K562 (cell line): ENCODE results near the gene LRRC71. TPM values are rescaled to one million over a fixed set of nuclear protein-coding genes. Genes with fewer than 3 reads are reported as not detected.
A peak's percentile ranks its signal among the peaks of the same experiment; 100 is the strongest.

Source experiments
- ATAC-seq: fragments of 200-7000 bp; cut with Tn5 transposase; 3 replicates; pipeline ENCODE4 v1.9.1; 2020; ENCODE audit warnings: moderate library complexity
- BruUV-seq: library from RNA; stranded (reverse); fragments of 400-500 nt; replicated peaks from 2 replicates; lab custom pipeline; 2021; lab: Mats Ljungman, UMichigan
- CTCF ChIA-PET: fragments of 300-600 bp; formaldehyde crosslinking; extraction: SDS; loops from one replicate; lab custom pipeline; 2021; ENCODE audit warnings: low intra/inter-chr PET ratio; lab: Yijun Ruan, JAX
- POLR2A ChIA-PET: fragments of 300-600, 350-650 bp; sonication (Branson Sonifier 250); formaldehyde crosslinking; extraction: SDS; loops from one replicate; lab custom pipeline; 2021; ENCODE audit warnings: antibody characterized with exemption, inconsistent platforms; lab: Yijun Ruan, JAX
- DNase-seq, 4 experiments: peaks; one replicate each; pipeline versions ENCODE4 v3.0.0 to v3.0.0-alpha.2; 2011 to 2018; ENCODE audit warnings: low spot score in 3 of 4, mixed read lengths in 3 of 4; ENCODE audit errors: extremely low read depth in 1 of 4
- FAIRE-seq: peaks from 2 replicates; lab custom pipeline; 2011; peaks lifted over from hg19 to GRCh38; lab: Jason Lieb, UNC
- H2AFZ ChIP-seq: 2 replicates; pipeline ENCODE4 v1.6.0; 2011; ENCODE audit warnings: low read depth, low read length, control low read depth, inconsistent platforms
- H3K27ac ChIP-seq: fragments of 200-600 bp; 3 replicates; pipeline ENCODE4 v1.8.0; 2011; ENCODE audit warnings: low read depth, mild to moderate bottlenecking, control low read depth, inconsistent platforms, low read length, moderate library complexity, mixed read lengths; ENCODE audit errors: extremely low read depth
- H3K27me3 ChIP-seq, 2 experiments: fragments of 300-600 bp in 1 of 2; 2 replicates in 1 of 2; 3 replicates in 1 of 2; pipeline versions ENCODE4 v1.6.0 to v1.8.0; 2011; ENCODE audit warnings: inconsistent platforms in 2 of 2, low read length in 2 of 2, mild to moderate bottlenecking in 1 of 2, mixed read lengths in 1 of 2, moderate library complexity in 1 of 2; ENCODE audit not compliant: control insufficient read depth in 2 of 2, insufficient read depth in 2 of 2
- H3K36me3 ChIP-seq: fragments of 300-600 bp; 3 replicates; pipeline ENCODE4 v1.8.0; 2011; ENCODE audit warnings: mild to moderate bottlenecking, low read length, inconsistent platforms; ENCODE audit not compliant: control insufficient read depth, insufficient read depth
- H3K4me1 ChIP-seq, 2 experiments: fragments of 200-600 bp in 1 of 2; replicated peaks in 1 of 2; 2 replicates in 1 of 2; 3 replicates in 1 of 2; pipeline versions ENCODE4 v1.5.1 to v1.8.0; 2011; ENCODE audit warnings: inconsistent platforms in 2 of 2, low read length in 2 of 2, mild to moderate bottlenecking in 1 of 2, mixed read lengths in 1 of 2, moderate library complexity in 1 of 2; ENCODE audit not compliant: control insufficient read depth in 2 of 2, insufficient read depth in 2 of 2
- H3K4me2 ChIP-seq: 2 replicates; pipeline ENCODE4 v1.6.1; 2011; ENCODE audit warnings: low read length, control low read depth, inconsistent platforms, mixed read lengths; ENCODE audit not compliant: insufficient read depth
- H3K4me3 ChIP-seq: fragments of 200-600 bp; sonication (generic), shearing (Covaris generic); 2 replicates; pipeline ENCODE4 v1.5.1; 2016; ENCODE audit warnings: control low read depth, inconsistent platforms
- H3K79me2 ChIP-seq: fragments of 200-600 bp; 3 replicates; pipeline ENCODE4 v1.8.0; 2011; ENCODE audit warnings: low read length, inconsistent platforms; ENCODE audit not compliant: control insufficient read depth, insufficient read depth
- H3K9ac ChIP-seq, 2 experiments: 2 replicates each; pipeline versions ENCODE4 v1.6.0 to v1.6.1; 2011; ENCODE audit warnings: low read depth in 2 of 2, low read length in 2 of 2, control low read depth in 1 of 2, inconsistent platforms in 1 of 2, mild to moderate bottlenecking in 1 of 2, mixed read lengths in 1 of 2; ENCODE audit not compliant: insufficient read depth in 1 of 2
- H3K9me1 ChIP-seq: one replicate; pipeline ENCODE4 v1.6.0; 2011; ENCODE audit warnings: inconsistent platforms, mild to moderate bottlenecking, low read length, moderate library complexity; ENCODE audit not compliant: control insufficient read depth, insufficient read depth
- H3K9me3 ChIP-seq: replicated peaks from 2 replicates; pipeline ENCODE4 v1.5.1; 2011; ENCODE audit warnings: low read depth, low read length, inconsistent platforms; ENCODE audit not compliant: control insufficient read depth, insufficient read depth
- H4K20me1 ChIP-seq: replicated peaks from 2 replicates; pipeline ENCODE4 v1.6.1; 2011; ENCODE audit warnings: low read length, inconsistent platforms, mixed read lengths; ENCODE audit not compliant: control insufficient read depth, insufficient read depth
- CAMTA2 ChIP-seq: fragments of 250-450 bp; sonication (Bioruptor Pico); conservative IDR thresholded peaks from 2 replicates; pipeline ENCODE4 v1.5.1; 2022
- MAZ ChIP-seq, 2 experiments: fragments of 450-650 bp in 1 of 2; sonication (generic) in 1 of 2; formaldehyde crosslinking; IDR thresholded peaks in 1 of 2; conservative IDR thresholded peaks in 1 of 2; 2 replicates each; pipeline versions ENCODE4 v1.4.0 to v1.5.0; 2020; ENCODE audit warnings: mild to moderate bottlenecking in 1 of 2, missing genetic modification reagents in 1 of 2
- NR3C1 ChIP-seq: sonication (generic); formaldehyde crosslinking; IDR thresholded peaks from 2 replicates; pipeline ENCODE4 v1.8.1; 2022; ENCODE audit warnings: missing genetic modification reagents
- SPI1 ChIP-seq: IDR thresholded peaks from 2 replicates; pipeline ENCODE4 v1.6.1; 2011; ENCODE audit warnings: low read depth, low read length, control low read depth, borderline replicate concordance
- ZNF41 ChIP-seq: fragments of 250-450 bp; sonication (Bioruptor Pico); conservative IDR thresholded peaks from 2 replicates; pipeline ENCODE4 v1.4.0; 2020; ENCODE audit warnings: mild to moderate bottlenecking
- ZNF695 ChIP-seq: fragments of 450-650 bp; formaldehyde crosslinking; IDR thresholded peaks from 2 replicates; pipeline ENCODE4 v1.4.0; 2020; ENCODE audit warnings: mild to moderate bottlenecking, moderate library complexity
- WGBS: fragments of 100-300 bp; shearing (Covaris generic); methylation state at CpG from one replicate; pipeline ENCODE4 v1.1.6; 2016; ENCODE audit warnings: low coverage, mixed read lengths; ENCODE audit not compliant: insufficient coverage; ENCODE audit errors: missing lambda C conversion rate; 5-methylcytosine and 5-hydroxymethylcytosine counted together
- in situ Hi-C: fragments of 300-500 bp; cut with MboI; formaldehyde crosslinking; loops from 4 replicates; pipeline ENCODE4 v1.15.0; 2018; ENCODE audit warnings: inconsistent platforms, mixed read lengths
- intact Hi-C: fragments of 100-400 bp; cut with micrococcal nuclease; formaldehyde crosslinking; loops from 2 replicates; pipeline ENCODE4 v1.14.2; 2022
- polyA plus RNA-seq, 8 experiments: library from polyadenylated mRNA; depleted of rRNA in 4 of 8; stranded (reverse) in 5 of 8; unstranded in 3 of 8; fragments of >200 nt; fragmentation: Nextera tagmentation in 2 of 8; fragmentation: Illumina TruSeq in 1 of 8; extraction: Ambion mirVana in 2 of 8; extraction: Trizol in 1 of 8; gene quantifications; 2 replicates each; pipeline versions ENCODE4 v1.2.1 to v1.2.3, GENCODE V29; 2011 to 2014; ENCODE audit warnings: inconsistent platforms in 1 of 8, missing spikeins in 1 of 8
- total RNA-seq, 7 experiments: library from RNA; depleted of rRNA in 6 of 7; stranded (reverse); fragments of >200 nt in 6 of 7; fragmentation: Illumina TruSeq in 2 of 7; extraction: Trizol in 2 of 7; gene quantifications; 2 replicates each; pipeline versions ENCODE4 v1.2.1 to v1.2.3, GENCODE V29; 2011 to 2021; ENCODE audit warnings: low replicate concordance in 1 of 7

The LRRC71 gene
- total and polyA plus RNA-seq, 9 of the 15 experiments (the other 6 are each of a cell fraction or from before 2014, with no cell fraction given), result 0.06 to 1.2 (median 0.51) TPM; not detected in 1

DNA sequence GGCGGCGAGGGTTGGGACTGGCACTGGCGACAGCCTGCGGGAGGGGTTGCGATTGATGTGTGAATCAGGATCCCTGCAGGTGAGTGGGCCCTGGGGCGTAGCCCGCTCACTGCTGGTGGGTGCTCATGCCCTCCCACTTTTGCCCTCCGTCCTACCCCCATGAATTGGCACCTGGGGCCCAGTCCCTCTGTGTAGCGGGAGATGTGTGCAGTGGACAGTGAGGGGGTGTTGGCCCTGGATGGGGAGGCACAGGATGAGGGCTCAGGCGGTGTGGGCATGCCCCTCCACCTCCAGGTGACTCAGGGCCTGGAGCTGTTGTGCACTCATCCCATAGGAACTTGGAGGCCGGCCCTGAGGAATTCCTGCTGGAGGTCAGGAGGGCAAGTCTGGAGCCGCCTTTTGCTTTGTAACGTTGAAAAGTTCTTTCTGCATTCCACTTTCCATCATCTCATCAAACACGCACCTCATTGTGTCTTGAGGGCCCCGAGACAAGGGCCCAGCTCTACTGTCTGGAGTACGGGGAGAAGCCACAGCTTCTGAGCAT is 23.9 kb upstream of the LRRC71 start:
- in situ Hi-C loops (no loop called here), intact Hi-C loops (no loop called here)
- Histone ChIP-seq H4K20me1 (no peaks in the 10 kb centered on the region), H3K4me3 (no peak overlapping the region), H3K9ac (peak overlapping the region in 1 of 2 experiments; percentile 28; a peak in 1 of 4 replicates), H3K9me3 (no peaks in the 10 kb centered on the region), H3K27me3 (no peaks in the 10 kb centered on the region), H3K36me3 (no peaks in the 10 kb centered on the region), H3K4me2 (no peak overlapping the region), H2AFZ (no peak overlapping the region), H3K4me1 (peaks cover 39 to 67% of the 10 kb centered on the region in 2 experiments), H3K9me1 (no peaks in the 10 kb centered on the region), H3K79me2 (no peaks in the 10 kb centered on the region), H3K27ac (no peak overlapping the region)
- FAIRE-seq (no peak), DNase-seq (no peak), ATAC-seq (no peak)
- CTCF ChIA-PET, result no interaction called here
- TF ChIP-seq ZNF41 (CRISPR knock-in tag), result no peak
- TF ChIP-seq NR3C1 (CRISPR knock-in tag), result no peak
- POLR2A ChIA-PET, result interaction anchor here (0.6 kb wide), 1 partner anchor 338 kb away, joined by 3 read pairs; no protein-coding TSS in a partner anchor
- WGBS, result 84% methylated on average over 15 of the region's 16 CpGs
- no TSS peak for BruUV-seq

DNA sequence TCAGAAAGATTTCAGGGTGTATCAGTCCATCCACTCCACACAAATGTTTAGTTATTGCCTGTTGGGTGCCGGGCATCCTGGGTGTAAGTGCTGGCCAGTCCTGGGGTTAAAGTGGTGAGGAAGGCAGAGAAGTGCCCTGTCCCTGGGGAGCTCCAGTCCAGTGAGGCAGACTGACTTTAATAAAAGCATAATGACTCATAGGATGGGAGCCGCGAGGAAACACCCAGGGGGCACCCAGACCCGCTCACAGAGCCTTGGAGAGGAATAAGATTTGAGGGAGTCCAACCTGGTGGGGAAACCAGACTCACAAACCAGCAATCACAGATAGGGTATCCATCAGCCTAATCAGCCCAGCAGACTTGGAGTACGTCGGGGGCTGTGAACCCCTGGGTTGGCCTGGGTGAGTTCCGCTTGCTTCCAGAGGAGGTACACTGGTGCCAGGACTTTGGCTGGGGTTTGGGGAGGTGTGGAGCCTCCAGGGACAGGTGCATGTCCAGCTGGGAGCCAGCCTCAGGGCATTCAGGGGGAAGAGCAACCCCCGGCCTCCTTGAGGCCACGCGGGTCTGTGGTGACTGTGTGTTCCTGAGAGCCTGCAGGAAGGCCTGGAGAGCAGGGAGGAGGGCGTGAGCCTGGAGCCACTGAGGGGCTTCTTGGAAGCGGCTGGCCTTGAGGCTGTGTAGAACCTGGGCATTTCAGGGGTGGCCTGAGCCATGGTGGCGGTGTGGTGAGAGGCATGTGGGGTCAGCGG is 23.2 kb upstream of the LRRC71 start:
- H3K36me3 ChIP-seq, result no peaks in the 10 kb centered on the region
- H3K9me1 ChIP-seq, result no peaks in the 10 kb centered on the region
- ATAC-seq, result no peak
- TF ChIP-seq ZNF695 (CRISPR knock-in tag), result no peak
- TF ChIP-seq MAZ (CRISPR knock-in tag; conservative IDR thresholded peaks at IDR 0.05 in 1 of 2, IDR thresholded peaks at IDR 0.05 in 1 of 2), result no peak
- no peak for TF ChIP-seq CAMTA2
- TF ChIP-seq SPI1, result no peak
- in situ Hi-C loops (no loop called here), intact Hi-C loops (no loop called here)
- H3K27me3 ChIP-seq, result no peaks in the 10 kb centered on the region
- no peaks in the 10 kb centered on the region for H3K79me2 ChIP-seq
- H3K4me3 ChIP-seq, result no peak overlapping the region
- no peak overlapping the region for H3K27ac ChIP-seq
- ChIA-PET POLR2A (interaction anchor here (0.6 to 0.7 kb wide), 2 partner anchors 208 to 337 kb away, joined by 3 read pairs; no protein-coding TSS in a partner anchor), CTCF (no interaction called here)
- no peak for FAIRE-seq
- H3K9ac ChIP-seq, result peak overlapping the region in 1 of 2 experiments; percentile 46; a peak in 1 of 4 replicates
- no peak for DNase-seq
- peaks cover 36 to 65% of the 10 kb centered on the region in 2 experiments for H3K4me1 ChIP-seq
- 69% methylated on average over 13 of the region's 14 CpGs for WGBS
- no peaks in the 10 kb centered on the region for H4K20me1 ChIP-seq
- H3K9me3 ChIP-seq, result no peaks in the 10 kb centered on the region
- H3K4me2 ChIP-seq, result no peak overlapping the region
- no TSS peak for BruUV-seq
- no peak overlapping the region for H2AFZ ChIP-seq
